Endothelial cell of umbilical vein (primary cell): ENCODE measurements around the gene WNT6. TPM values are rescaled to one million over a fixed set of nuclear protein-coding genes. Genes with fewer than 3 reads are reported as not detected.

Experiments used
- BruUV-seq: library from RNA; stranded (reverse); fragments of 400-500 nt; replicated peaks from 2 replicates; lab custom pipeline; 2021; lab: Mats Ljungman, UMichigan
- CTCF ChIA-PET: fragments of 300-600, 350-600 bp; sonication (Branson Sonifier 250); formaldehyde crosslinking; loops from one replicate; lab custom pipeline; 2021; ENCODE audit warnings: antibody characterized with exemption, inconsistent platforms; lab: Charles Lee
- POLR2A ChIA-PET: fragments of 300-600, 350-600 bp; sonication (Branson Sonifier 250); formaldehyde crosslinking; loops from one replicate; lab custom pipeline; 2021; ENCODE audit warnings: antibody characterized with exemption, inconsistent platforms; lab: Charles Lee
- DNase-seq: peaks from one replicate; pipeline ENCODE4 v3.0.0-alpha.2; 2011; ENCODE audit warnings: low read depth, low spot score
- FAIRE-seq: peaks from 2 replicates; lab custom pipeline; 2011; peaks lifted over from hg19 to GRCh38; lab: Jason Lieb, UNC
- H2AFZ ChIP-seq: 2 replicates; pipeline ENCODE4 v1.6.0; 2012; ENCODE audit warnings: low read depth, low read length, control low read depth, inconsistent platforms
- H3K27ac ChIP-seq: 2 replicates; pipeline ENCODE4 v1.5.1; 2011; ENCODE audit warnings: low read depth, mild to moderate bottlenecking, control low read depth, low read length, moderate library complexity; ENCODE audit not compliant: insufficient read depth
- H3K27me3 ChIP-seq, 2 experiments: 2 replicates each; pipeline versions ENCODE4 v1.6.0 to v1.6.1; 2011; ENCODE audit warnings: low read length in 2 of 2, mixed read lengths in 1 of 2; ENCODE audit not compliant: control insufficient read depth in 2 of 2, insufficient read depth in 2 of 2
- H3K36me3 ChIP-seq, 2 experiments: 2 replicates in 1 of 2; 3 replicates in 1 of 2; pipeline ENCODE4 v1.5.1; 2011; ENCODE audit warnings: low read length in 2 of 2, mild to moderate bottlenecking in 1 of 2, moderate library complexity in 1 of 2; ENCODE audit not compliant: control insufficient read depth in 2 of 2, insufficient read depth in 2 of 2; ENCODE audit errors: extremely low read depth in 1 of 2
- H3K4me1 ChIP-seq: 3 replicates; pipeline ENCODE4 v1.5.1; 2011; ENCODE audit warnings: mild to moderate bottlenecking, low read length; ENCODE audit not compliant: control insufficient read depth, insufficient read depth; ENCODE audit errors: extremely low read depth
- H3K4me2 ChIP-seq: 2 replicates; pipeline ENCODE4 v1.6.1; 2011; ENCODE audit warnings: low read length, control low read depth, mixed read lengths; ENCODE audit not compliant: insufficient read depth
- H3K4me3 ChIP-seq, 3 experiments: fragments of 200-600 bp in 1 of 3; sonication (generic), shearing (Covaris generic) in 1 of 3; replicated peaks in 1 of 3; 2 replicates each; pipeline ENCODE4 v1.5.1; 2011 to 2016; ENCODE audit warnings: control low read depth in 3 of 3, low read length in 3 of 3, mild to moderate bottlenecking in 2 of 3, inconsistent platforms in 1 of 3, low read depth in 1 of 3, moderate library complexity in 1 of 3; ENCODE audit not compliant: insufficient read depth in 1 of 3
- H3K79me2 ChIP-seq: 2 replicates; pipeline ENCODE4 v1.6.0; 2012; ENCODE audit warnings: low read length, inconsistent platforms; ENCODE audit not compliant: control insufficient read depth, insufficient read depth
- H3K9ac ChIP-seq: replicated peaks from 2 replicates; pipeline ENCODE3; 2011; ENCODE audit warnings: low read length, control low read depth; ENCODE audit not compliant: insufficient read depth; ENCODE audit errors: extremely low read depth
- H3K9me1 ChIP-seq: replicated peaks from 3 replicates; pipeline ENCODE4 v1.6.0; 2011; ENCODE audit warnings: mild to moderate bottlenecking, low read length; ENCODE audit not compliant: control insufficient read depth, insufficient read depth; ENCODE audit errors: extremely low read depth
- H3K9me3 ChIP-seq: replicated peaks from 2 replicates; pipeline ENCODE4 v1.5.1; 2012; ENCODE audit warnings: low read length, inconsistent platforms; ENCODE audit not compliant: control insufficient read depth, insufficient read depth
- H4K20me1 ChIP-seq: replicated peaks from 2 replicates; pipeline ENCODE3; 2011; ENCODE audit warnings: mild to moderate bottlenecking, low read length; ENCODE audit not compliant: control insufficient read depth, insufficient read depth; ENCODE audit errors: extremely low read depth
- EZH2 ChIP-seq: IDR thresholded peaks from 2 replicates; pipeline ENCODE4 v1.6.1; 2012; ENCODE audit warnings: borderline replicate concordance, low read depth, mild to moderate bottlenecking, moderate library complexity, low read length, inconsistent platforms; ENCODE audit not compliant: severe bottlenecking
- FOS ChIP-seq: IDR thresholded peaks from 2 replicates; pipeline ENCODE4 v1.6.1; 2011; ENCODE audit warnings: mild to moderate bottlenecking, low read length, moderate library complexity, borderline replicate concordance; ENCODE audit not compliant: insufficient read depth
- GATA2 ChIP-seq: IDR thresholded peaks from 2 replicates; pipeline ENCODE4 v1.7.0; 2011; ENCODE audit warnings: low read depth, mild to moderate bottlenecking, moderate library complexity, mixed read lengths, low read length; ENCODE audit not compliant: insufficient read length, insufficient read depth
- JUN ChIP-seq: IDR thresholded peaks from 2 replicates; pipeline ENCODE4 v1.6.1; 2011; ENCODE audit warnings: borderline replicate concordance, low read depth; ENCODE audit not compliant: insufficient read length, insufficient read depth
- MYC ChIP-seq: IDR thresholded peaks from one replicate; pipeline ENCODE4 v1.6.1; 2011; ENCODE audit warnings: mild to moderate bottlenecking, low read depth, low read length
- POLR2A ChIP-seq: IDR thresholded peaks from 2 replicates; pipeline ENCODE4 v1.6.1; 2012; ENCODE audit warnings: low read depth, mild to moderate bottlenecking, control low read depth, low read length
- POLR2AphosphoS5 ChIP-seq: IDR thresholded peaks from 2 replicates; pipeline ENCODE4 v1.6.1; 2012; ENCODE audit warnings: low read depth, mild to moderate bottlenecking, control low read depth, low read length, moderate library complexity; ENCODE audit not compliant: insufficient read depth
- dilution Hi-C: fragments of 300-500 bp; cut with MboI; formaldehyde crosslinking; loops from one replicate; pipeline ENCODE4 v1.15.0; 2019; ENCODE audit warnings: low sequenced_read_pairs; ENCODE audit not compliant: extremely low pct_ligation_motif_present
- intact Hi-C: fragments of 100-400 bp; cut with micrococcal nuclease; formaldehyde crosslinking; loops from one replicate; pipeline ENCODE4 v1.10.0; 2022
- polyA plus RNA-seq, 4 experiments: library from polyadenylated mRNA; depleted of rRNA in 3 of 4; stranded (reverse) in 3 of 4; unstranded in 1 of 4; fragments of >200 nt; gene quantifications; 2 replicates each; pipeline versions ENCODE4 v1.2.1 to v1.2.3, GENCODE V29; 2011 to 2012; ENCODE audit warnings: missing spikeins in 1 of 4
- total RNA-seq: library from RNA; stranded (reverse); gene quantifications from 2 replicates; pipeline ENCODE4 v1.2.3, GENCODE V29; 2021
- TF ChIP-seq, protein P1 (sequence below), 2 donors: IDR thresholded peaks; 1 replicate in 1 of 2; 2 replicates in 1 of 2; pipeline ENCODE4 v1.5.1; 2011; ENCODE audit warnings: low read length in 2 of 2, mild to moderate bottlenecking in 2 of 2, moderate library complexity in 2 of 2, control low read depth in 1 of 2, inconsistent platforms in 1 of 2, low read depth in 1 of 2; ENCODE audit not compliant: insufficient read depth in 1 of 2; ENCODE audit errors: extremely low read depth in 1 of 2
- TF ChIP-seq, protein P2 (sequence below): IDR thresholded peaks from 2 replicates; pipeline ENCODE4 v1.6.1; 2011; ENCODE audit not compliant: insufficient read depth, insufficient read length

The WNT6 gene
- total and polyA plus RNA-seq, 2 donors (not counting 3 experiments of a cell fraction or from before 2014, with no cell fraction given), result not detected

DNA sequence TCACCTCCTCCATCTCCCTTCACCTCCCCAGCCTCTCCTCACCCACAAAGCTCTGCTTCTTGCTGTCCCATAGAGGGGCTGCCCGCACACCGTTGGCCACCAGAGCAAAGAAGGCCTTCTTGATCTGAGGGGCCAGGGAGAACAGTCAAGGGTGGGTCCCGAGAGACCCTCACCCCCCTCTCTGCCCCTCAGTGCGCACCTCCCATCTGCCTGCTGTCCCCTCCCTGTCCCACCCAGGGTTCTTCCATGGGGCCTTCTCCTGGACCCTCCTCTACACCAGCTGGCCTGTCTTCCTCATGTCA, 31.2 kb upstream of the WNT6 start:
- Histone ChIP-seq H4K20me1 (no peaks in the 10 kb centered on the region), H3K4me2 (no peak overlapping the region), H2AFZ (no peak overlapping the region), H3K9me1 (no peaks in the 10 kb centered on the region), H3K4me3 (no peak overlapping the region), H3K27me3 (no peaks in the 10 kb centered on the region), H3K27ac (no peak overlapping the region), H3K36me3 (no peaks in the 10 kb centered on the region), H3K4me1 (peaks cover 17% of the 10 kb centered on the region), H3K9me3 (no peaks in the 10 kb centered on the region), H3K9ac (no peak overlapping the region), H3K79me2 (no peaks in the 10 kb centered on the region)
- DNase-seq, result no peak
- dilution Hi-C loops (no loop called here), intact Hi-C loops (no loop called here)
- no TSS peak for BruUV-seq
- no peak for TF ChIP-seq JUN
- TF ChIP-seq POLR2AphosphoS5, result no peak
- no peak for TF ChIP-seq POLR2A
- no peak for TF ChIP-seq MYC
- TF ChIP-seq, protein P1, sequence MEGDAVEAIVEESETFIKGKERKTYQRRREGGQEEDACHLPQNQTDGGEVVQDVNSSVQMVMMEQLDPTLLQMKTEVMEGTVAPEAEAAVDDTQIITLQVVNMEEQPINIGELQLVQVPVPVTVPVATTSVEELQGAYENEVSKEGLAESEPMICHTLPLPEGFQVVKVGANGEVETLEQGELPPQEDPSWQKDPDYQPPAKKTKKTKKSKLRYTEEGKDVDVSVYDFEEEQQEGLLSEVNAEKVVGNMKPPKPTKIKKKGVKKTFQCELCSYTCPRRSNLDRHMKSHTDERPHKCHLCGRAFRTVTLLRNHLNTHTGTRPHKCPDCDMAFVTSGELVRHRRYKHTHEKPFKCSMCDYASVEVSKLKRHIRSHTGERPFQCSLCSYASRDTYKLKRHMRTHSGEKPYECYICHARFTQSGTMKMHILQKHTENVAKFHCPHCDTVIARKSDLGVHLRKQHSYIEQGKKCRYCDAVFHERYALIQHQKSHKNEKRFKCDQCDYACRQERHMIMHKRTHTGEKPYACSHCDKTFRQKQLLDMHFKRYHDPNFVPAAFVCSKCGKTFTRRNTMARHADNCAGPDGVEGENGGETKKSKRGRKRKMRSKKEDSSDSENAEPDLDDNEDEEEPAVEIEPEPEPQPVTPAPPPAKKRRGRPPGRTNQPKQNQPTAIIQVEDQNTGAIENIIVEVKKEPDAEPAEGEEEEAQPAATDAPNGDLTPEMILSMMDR (IDR thresholded peaks at IDR 0.05; ENCODE audit: extremely low read depth in 1 of 2, insufficient read depth in 1 of 2, low read depth in 1 of 2, low read length in 2 of 2), result no peak
- no peak for TF ChIP-seq EZH2
- TF ChIP-seq FOS, result no peak
- TF ChIP-seq, protein P2, sequence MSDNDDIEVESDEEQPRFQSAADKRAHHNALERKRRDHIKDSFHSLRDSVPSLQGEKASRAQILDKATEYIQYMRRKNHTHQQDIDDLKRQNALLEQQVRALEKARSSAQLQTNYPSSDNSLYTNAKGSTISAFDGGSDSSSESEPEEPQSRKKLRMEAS, result no peak
- no peak for TF ChIP-seq GATA2
- CTCF ChIA-PET, result interaction anchor here (0.8 to 1.9 kb wide), 3 partner anchors 18 to 101 kb away, joined by 3 to 17 read pairs (median 3); no protein-coding TSS in a partner anchor
- FAIRE-seq, result no peak
- POLR2A ChIA-PET, result no interaction called here
